ENCODE measurements around the gene RBM19. TPM values are rescaled to one million over a fixed set of nuclear protein-coding genes. Genes with fewer than 3 reads are reported as not detected.

Gene RBM19
- total RNA-seq, 1 donor from 2014 or later = 16.8 TPM

GRCh38 chr12:113899561-113900471 is 66.3 kb downstream of the RBM19 start:
- DNase-seq = peak; percentile 3

GRCh38 chr12:113899042-113899560 is 67.0 kb downstream of the RBM19 start:
- no peak for DNase-seq

- no peak for DNase-seq
These were observed 67.7 kb downstream of the RBM19 start for GRCh38 chr12:113898466-113898865.

DNA sequence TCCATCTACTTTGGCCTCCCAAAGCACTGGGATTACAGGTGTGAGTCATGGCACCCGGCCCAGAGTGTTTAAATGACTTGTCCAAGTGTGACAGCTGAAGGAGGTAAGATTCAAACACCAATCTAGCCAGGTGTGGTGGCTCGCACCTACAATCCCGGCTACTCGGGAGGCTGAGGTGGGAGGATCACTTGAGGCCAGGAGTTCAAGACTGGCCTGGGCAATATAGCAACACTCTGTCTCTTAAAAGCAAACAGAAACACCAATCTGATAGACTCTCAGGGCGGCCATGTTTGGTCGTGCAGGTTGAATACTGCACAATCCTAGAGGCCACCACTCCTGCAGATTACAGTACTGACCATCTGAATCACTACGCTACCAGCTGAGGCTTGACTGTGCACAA is 68.7 kb downstream of the RBM19 start:
- no peak for DNase-seq

DNA sequence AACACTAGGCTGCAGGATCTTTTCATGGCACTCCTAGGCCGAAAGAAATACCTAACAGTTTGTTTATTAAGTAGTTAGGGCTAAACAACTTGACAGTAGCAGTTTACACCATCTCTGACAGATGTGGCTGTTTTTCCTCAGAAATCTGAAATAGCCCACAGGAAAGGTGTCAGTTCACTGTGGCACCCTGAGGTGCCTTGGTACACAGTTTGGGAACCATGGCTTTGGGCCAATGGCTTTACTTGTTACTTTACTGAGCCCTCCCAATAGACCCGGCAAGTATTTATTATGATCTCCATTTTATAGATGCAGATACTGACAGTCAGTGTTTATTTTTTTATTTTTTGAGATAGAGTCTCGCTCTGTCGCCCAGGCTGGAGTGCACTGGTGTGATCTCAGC is 69.3 kb downstream of the RBM19 start:
- no peak for DNase-seq

DNA sequence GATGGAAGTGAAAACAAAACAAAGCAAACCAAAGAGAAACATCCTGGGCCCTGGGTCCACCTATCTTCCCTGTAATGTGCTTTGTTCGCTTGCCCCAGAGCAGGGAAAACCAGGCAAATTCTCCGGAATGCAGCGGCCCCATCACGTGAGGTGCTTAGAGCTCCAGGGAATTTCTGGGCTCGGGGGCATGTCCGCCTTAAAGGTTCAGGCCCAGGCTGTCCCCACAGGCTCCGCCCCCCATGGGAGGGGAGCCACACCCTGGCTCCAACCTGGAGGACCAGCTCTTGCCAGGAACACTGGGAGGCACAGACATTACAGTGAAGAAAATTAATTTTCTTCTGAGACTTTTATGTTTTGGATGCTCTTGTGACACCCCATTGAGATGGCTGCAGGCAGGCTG is 69.9 kb downstream of the RBM19 start:
- DNase-seq = no peak

- DNase-seq = no peak
These were observed 70.9 kb downstream of the RBM19 start for GRCh38 chr12:113895176-113895575.

GRCh38 chr12:113894697-113895096 is 71.4 kb downstream of the RBM19 start:
- DNase-seq = no peak

DNA sequence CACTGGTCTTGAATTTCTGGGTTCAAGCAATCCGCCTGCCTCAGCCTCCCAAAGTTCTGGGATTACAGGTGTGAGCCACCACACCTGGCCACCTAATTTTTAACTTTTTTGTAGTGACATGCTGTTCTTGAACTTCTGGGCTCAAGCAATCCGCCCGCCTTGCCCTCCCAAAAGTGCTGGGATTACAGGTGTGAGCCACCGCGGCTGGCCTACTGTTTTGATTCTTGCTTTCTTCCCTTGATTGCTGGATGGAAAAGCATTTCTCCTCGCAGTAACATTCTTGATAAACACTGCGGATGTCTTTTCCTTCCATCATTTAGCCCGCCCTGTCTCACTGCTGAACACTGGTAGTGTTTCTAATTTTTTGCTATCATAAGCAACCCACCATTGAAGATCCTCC is 72.9 kb downstream of the RBM19 start:
- DNase-seq = no peak

- DNase-seq = no peak
These were observed 73.6 kb downstream of the RBM19 start for GRCh38 chr12:113892556-113892955.

DNA sequence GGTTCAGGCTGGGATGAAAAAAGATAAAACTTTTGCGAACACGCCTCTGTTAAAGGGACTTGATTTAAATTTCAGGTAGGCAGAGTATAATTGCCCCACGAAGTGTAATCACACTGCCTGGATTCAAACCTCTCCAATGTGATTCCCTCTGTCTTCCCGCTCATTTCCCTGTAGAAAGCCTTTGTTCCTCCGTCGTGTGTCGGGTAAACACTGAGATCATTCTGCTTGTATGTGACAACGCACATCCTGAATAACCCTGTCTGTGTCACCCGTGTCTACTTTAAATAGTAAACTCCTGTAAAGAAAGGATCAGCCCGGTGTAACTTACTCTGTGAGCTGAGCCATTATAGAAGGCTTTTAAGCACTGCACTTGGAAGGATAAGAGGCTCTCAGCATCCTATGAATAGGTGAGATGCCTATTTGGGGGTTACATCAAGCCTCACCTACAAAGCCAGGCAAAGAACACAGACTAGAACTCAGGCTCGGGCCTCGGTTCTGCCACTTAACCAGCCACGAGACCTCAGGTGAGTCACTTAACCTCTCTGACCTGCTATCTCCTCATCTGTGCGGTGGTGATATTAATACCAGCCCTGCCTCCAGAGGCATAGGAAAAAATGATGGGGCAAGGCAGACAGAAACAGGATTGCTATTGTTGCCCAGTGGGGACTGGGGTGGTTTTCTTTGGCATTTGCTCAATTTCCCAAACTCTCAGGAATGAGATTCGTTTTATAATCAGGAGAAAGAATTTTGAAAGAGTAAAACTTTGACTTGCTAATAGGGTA is 74.2 kb downstream of the RBM19 start:
- no peak for DNase-seq

- no peak for DNase-seq
These were observed 74.9 kb downstream of the RBM19 start for GRCh38 chr12:113891167-113891692.

DNA sequence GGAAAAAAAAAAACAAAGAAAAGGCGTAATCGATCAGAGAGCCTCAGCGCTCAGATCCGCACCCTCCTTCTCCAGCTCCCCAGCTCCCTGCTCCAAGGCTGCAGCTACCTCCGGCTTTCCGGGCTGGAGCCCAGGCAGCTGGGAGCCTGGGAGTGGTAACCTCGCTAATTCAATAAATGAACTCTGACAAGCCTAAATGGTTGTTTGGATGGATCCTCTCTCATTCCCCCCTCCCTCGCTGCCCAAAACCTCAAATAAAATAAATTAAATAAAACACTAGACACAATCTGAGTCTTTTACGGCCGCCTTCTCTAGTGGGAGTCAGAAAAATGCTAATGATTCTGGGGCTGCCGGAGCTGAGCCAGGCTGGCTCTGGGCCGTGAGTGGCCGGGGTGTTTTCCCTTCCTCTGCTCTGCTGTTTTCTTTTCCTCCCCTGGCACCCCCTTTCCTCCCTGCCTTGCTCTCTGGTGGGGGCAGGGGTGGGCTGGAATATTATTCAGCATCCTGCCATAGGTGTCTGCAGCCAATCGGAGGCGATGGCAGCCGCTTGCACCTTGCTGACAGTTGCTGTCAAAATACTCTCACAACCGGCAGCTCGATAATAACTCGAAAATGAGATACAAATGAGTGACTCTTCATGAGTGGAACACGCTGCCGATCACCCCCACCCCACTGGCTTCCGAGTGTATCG is 76.1 kb downstream of the RBM19 start:
- no peak for DNase-seq

DNA sequence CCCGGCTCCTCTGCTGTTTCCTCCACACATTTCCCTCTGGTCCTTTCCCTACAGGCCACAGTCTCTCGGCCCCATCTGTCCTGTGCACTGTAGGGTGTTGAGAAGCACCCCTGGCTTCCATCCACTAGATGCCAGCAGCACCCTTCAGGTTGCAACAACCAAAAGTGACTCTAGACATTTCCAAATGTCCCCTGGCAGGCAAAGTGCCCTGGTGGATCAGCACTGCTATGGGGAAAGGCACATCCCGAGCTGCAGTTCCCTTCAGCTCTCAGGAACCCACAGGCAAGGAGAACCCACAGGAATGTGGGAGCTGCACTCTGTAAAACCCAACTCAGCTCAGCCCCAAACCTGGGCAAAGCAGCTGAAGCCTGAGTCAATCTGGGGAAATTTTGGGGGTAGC is 77.0 kb downstream of the RBM19 start:
- DNase-seq = no peak

- DNase-seq = no peak
These were observed 77.7 kb downstream of the RBM19 start for GRCh38 chr12:113888435-113888834.

- no peak for DNase-seq
These were observed 78.2 kb downstream of the RBM19 start for GRCh38 chr12:113887906-113888305.

DNA sequence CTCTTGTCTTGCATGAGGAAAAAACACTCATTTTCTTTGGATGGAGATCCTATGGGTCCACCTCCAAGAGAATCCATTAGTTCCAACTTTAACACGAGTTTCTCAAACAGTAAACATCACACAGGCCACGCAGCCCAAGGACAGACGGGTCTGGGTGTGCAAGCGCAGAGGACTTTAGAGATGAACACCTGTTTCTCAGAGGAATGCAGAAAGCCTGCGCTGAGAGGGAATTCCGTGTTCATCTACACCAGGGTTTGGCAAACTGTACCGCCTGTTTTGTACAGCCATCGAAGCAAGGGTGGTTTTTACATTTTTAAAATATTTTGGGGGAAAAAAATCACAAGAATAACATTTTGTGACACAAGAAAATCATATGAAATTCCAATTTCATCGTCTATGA is 79.4 kb downstream of the RBM19 start:
- DNase-seq = no peak

DNA sequence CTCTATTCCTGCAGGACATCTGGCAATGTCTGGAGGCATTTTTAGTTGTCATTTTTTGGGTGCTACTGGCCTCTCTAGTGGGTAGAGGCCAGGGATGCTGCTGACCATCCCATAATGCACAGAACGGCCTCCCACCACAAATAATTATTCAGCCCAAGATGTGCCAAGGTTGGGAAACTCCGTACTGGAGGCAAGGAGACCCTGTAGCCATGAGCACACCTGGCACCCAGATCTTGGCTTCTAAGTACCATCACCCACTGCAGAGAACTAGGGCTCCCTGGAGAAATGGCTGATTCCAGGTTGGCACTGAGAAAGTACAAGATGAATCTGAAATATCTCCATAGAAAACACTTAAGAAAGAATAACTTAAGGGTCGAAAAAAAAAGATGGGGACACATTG is 81.7 kb downstream of the RBM19 start:
- no peak for DNase-seq

DNA sequence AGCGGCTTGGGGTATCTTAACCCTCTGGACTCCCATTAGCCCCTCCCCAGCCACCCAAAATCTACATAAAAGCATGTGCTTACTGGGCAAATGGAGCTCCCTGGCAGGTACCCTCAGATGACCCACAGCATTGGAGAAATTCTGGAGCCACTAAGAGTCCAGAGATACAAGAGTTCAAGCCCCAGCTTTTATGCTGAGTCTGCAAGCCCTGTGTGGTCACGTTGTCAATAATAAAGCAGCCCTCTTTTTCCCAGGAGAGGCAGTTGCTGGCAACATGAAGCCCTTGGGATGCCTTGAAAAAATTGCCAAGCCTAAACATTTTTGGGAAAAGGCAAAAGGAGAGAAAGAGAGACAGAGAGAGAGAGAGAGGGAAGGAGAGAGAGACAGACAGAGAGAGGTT is 83.4 kb downstream of the RBM19 start:
- DNase-seq = no peak

DNA sequence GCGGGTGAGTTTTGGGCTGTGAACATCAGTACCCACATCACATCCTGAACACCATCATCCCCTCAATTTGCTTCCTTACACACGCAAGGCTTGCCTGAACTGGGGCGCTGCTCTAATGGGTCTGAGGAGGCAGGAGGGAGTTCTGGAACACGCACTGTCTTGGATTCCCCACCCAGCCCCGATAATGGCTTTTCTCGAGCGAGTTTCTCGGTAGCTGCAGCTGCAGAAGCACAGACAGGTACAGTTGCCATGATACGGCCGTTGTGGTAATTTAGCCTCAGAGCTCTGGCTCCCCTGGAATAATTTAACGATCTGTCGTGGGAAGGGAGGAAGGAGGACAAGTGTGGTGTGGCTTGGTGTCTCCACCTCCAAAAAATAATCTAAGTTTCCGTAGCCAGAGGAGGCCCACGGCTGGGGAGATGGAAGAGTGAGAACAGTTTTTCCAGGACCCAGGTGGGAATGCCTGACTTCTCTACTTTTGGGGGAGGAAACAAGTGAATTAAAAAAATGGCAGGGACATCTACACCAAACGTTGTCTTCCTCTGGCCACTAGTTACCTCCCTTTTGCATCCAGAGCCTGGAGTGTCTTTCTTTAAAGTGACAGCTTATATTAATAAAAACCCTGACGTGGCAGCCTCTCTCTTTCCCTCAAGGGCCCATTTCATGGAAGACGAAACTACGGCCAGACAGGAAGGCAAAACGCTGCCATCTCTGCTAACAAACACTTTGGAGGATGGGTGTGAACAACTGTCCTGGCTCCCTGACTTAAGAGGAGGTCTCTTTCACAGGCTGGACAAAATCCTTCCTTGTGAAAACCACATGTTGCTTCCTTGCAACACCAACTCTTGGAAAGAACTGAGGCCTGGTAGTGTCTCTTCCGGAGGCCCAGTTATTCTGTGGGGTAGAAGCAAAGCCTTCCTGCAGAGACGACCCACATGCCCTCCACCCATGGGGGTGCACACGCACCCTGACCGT is 84.8 kb downstream of the RBM19 start:
- peak; percentile 20 for DNase-seq

- no peak for DNase-seq
These were observed 85.8 kb downstream of the RBM19 start for GRCh38 chr12:113880326-113880725.
